DMS 273 (cell line): Measurements from ENCODE around the gene ABCC9.

ENCODE experiments used
- DNase-seq: peaks from one replicate; lab custom pipeline; 2025; ENCODE audit not compliant: unreplicated experiment; lab: John Stamatoyannopoulos, UW

Gene ABCC9

DNA sequence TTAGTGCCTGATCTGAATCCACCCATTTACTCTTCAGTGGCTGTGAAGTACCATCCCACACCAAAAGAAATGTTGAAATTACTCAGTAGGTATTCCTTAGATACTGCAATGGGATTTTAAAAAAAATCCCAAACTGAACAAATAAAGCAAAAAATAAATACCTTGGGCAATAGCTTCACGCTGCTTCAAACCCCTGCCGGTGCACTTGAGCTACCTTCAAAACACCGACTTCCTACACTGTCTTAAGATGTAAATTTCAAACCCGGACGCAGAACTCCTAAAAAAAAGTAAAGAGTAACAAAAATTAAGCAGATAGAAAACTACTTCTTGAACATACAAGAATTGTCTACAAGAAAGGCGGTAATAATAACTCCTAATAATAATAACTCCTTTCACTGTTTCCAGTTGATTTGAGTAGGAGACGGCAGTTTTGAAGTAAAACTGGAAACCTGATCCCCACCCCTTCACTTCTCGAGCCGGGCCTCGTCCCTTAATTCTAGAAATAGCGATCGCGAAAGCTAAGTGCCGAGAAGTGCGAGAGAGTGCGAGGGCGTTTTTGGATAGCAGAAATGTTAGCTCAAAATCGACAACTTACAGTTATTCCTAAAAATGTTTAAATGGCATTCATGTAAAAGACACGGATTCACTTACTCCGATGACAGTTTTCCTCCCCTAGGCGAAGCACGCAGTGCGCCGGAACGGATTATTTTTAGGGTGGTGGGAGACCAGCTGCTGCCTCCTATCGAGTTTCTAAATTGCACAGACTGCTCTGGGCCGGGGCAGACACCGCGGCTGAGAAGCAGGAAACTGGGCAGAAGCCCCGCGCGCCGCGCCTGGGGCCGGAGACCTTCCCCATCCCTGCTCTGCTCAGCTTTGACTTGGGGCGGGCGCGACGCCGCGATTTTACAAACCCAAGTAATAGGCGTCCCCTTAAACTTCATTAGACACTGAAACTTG lies at the start of gene ABCC9:
Gene ABCC9, minus strand, starts transcription at position 878 of the 957 bp plus-strand sequence. CDS start 4,752 bp downstream, outside the sequence.
- peak; percentile 50 for DNase-seq

DNA sequence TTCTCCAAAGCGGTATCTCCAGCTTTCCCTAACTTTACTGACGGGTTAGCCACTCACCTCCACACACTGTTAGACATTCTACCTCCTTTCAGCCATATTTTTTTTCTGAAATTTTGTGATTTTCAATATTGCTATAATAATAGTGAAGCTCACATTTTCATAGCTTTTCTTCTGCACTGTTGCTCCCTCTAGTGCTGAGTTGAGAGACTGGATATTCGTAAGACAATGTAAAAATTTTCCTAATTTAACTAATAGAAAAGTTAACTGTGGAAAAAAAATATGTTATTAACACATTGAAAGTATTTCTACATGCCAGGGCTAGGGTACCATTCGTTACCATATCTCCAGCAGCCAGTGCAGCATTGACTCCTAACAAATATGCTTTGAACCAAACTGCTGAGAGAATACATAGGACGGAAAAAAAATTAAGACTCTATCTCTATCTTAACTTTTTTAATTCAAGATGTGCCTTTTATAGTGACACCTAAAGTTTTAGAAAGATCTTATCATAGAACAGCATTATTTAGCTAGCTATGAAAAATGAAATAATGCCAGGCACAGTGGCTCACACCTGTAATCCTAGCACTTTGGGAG lies 48.7 kb upstream of the ABCC9 start:
- DNase-seq, result peak; percentile 6

DNA sequence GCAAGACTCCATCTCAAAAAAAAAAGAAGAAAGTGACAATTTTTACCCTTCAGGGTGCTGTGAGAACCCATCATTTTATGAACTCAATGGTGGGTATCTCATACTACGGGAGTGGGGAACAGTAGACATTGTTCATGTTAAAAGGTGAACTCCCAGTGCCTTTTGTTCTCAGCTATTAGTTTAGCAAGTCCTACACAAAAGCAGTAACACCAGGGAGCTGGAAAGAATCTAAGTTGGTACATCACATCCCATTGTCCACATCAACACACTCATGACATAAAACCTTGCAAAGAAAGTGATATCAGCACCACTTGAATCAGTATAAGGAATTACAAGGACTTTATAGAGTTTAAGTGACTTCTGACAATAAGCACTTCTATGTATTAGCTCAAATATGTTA lies 47.4 kb upstream of the ABCC9 start:
- no peak for DNase-seq

DNA sequence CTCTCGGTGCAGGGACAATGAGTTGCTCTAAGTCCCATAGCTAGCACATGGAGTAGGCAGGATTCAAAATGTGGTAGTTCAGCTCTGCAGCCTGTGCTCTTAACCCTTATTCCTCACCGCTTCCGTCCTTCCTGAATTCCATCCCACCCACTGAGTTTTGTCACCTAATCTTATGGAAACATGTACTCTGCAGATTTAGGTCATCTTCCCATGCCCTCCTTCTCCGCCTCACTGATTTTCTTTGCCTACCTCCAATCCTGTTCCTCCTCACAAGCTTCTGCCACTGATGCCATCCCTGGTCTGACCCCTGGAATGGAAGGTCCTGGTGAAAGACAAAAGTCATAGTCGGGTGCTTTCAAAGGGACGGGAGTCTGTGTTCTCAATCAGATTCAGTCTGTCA lies 46.5 kb upstream of the ABCC9 start:
- DNase-seq, result no peak

DNA sequence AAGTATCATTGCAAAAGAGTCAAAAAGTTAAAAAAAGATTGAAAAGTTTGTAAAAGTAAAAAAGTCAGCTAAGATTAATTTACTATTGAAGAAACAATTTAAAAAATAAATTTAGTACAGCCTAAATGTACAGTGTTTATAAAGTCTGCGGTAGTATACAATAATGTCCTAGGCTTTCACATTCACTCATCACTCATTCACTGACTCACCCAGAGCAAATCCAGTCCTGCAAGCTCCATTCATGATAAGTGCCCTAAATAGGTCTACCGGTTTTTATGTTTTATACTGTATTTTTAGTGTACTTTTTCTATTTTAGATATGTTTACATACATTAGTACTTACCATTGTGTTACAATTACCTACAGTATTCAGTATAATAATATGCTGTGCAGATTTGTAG lies 43.9 kb upstream of the ABCC9 start:
- DNase-seq, result no peak

DNA sequence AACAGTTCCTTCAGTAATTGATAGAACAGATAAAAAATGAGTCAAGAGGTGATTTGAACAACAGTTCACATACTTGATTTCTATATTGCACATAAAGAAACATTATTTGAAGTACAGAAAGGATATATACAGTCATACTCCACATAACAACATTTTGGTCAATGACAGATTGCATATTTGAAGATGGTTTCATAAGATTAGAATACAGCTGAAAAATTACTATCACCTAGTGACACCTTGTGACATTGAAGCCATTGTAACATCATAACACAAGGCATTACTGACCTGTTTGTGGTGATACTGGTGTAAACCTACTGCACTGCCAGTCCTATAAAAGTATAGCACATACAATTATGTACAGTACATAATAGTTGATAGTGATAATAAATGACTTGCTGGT lies 43.1 kb upstream of the ABCC9 start:
- DNase-seq, result no peak

DNA sequence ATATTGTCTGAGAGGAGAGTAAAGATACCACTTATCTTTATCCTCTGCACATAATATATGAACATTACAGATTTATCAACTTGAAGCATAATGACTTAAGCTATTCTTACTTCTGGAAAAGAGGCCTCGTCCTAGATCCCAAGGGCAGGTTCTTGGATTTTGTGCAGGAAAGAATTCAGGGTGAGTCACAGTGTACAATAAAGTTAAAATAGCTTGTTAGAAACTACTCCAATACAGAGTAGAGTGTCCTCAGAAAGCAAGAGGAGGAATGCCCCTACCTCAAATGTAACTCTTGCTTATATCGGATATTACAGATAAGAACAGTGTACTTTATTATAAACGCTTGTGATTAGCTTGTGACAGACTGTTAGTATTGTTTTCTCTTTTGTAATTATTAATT lies 41.9 kb upstream of the ABCC9 start:
- no peak for DNase-seq

DNA sequence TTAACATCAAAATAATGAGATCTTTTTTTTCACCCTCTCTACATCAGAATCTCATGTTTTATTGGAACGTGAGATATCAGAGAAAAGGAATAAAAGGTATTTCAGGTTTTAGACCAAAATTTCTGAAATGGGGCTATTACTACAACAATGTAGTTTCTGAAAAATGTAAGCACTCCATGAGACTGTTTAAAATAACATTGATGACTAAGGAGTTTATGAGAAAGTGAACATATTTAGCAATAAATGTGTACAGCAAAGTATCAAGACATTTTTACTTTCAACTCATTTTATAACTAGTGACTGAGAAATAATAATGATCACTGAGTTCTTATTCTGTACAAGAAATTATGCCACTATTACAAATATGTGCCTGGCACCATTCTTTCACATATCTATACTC lies 39.3 kb upstream of the ABCC9 start:
- no peak for DNase-seq

DNA sequence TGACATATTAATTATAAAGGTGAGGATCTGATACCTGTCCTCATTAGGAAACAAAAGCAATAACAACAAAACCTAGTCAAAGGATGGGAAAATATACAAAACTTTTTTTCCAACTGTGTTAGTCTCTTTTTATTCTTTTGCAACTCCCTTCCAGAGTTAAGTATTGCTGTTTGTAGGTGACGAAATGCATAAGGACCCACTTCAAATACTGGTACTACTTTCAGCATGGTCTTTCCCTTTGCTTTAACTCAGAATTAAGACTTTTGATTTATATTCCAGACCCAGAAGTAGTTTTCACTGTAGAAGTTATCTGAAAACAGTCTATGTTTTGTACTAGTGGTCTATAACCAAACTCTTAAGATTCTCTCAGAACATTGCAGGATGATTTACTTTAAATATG lies 34.1 kb upstream of the ABCC9 start:
- no peak for DNase-seq

DNA sequence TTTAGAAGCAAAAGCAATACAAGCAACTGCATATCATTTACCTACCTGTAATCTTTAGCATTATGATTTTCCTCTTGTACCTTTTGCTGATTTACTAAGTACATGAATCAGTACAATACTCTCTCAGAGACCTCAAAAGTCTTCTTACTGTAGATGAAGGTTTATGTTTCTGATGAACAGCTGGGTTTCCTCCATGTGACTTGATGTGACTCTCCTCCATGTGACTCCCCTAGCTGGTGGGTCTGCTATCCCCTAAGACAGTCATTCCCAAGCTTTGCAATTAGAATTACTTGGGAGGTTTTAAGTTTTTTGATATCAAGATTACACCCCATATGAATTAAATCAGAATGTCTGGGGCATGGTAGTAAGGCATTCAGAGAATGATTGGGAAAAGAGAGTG lies 32.0 kb upstream of the ABCC9 start:
- no peak for DNase-seq

DNA sequence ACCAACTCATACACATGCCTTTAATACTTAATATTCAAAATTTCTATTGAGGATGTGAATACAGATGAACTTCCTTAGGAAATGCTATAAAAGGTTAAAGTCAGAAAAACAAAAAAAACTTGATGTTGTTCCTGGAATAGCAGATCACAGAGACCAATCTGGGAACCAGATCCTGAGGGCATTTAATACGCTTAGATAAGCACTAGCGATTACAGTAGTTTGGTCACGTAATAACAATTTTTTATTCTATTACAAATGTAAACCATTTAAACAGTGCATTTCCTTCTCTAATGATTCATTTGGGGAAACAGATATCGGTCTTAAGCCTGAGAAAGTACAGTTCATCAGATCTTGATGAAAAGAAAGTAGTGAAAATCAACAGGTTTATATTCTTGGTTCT lies 30.8 kb upstream of the ABCC9 start:
- DNase-seq, result no peak

DNA sequence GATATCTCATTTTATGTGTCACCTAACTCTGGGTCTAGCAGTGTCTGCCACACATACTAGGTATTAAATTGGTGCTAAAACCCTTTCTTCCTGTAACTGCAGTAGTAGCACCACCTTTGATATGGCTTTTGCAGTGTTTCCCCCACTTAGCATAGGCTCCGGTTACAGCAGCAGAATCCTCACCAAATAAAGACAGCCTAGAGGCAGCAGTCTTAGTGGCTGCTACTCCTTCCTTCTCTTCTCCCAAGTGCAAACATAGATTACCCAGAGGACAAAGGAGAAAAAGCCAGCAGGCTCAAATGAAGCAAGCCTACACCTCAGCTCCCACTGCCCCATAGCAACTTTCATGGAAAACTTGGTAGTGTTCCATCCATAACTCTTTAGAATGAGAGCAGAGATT lies 30.1 kb upstream of the ABCC9 start:
- no peak for DNase-seq

DNA sequence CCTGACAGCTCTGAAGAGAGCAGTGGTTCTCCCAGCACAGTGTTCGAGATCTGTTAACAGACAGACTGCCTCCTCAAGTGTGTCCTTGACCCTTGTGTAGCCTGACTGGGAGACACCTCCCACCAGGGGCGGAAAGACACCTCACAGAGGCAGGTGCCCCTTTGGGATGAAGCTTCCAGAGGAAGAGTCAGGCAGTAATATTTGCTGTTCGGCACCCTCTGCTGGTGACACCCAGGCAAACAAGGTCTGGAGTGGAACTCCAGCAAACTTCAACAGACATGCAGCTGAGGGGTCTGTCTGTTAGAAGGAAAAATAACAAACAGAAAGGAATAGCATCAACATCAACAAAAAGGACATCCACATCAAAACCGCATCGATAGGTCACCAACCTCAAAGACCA lies 21.6 kb upstream of the ABCC9 start:
- no peak for DNase-seq

DNA sequence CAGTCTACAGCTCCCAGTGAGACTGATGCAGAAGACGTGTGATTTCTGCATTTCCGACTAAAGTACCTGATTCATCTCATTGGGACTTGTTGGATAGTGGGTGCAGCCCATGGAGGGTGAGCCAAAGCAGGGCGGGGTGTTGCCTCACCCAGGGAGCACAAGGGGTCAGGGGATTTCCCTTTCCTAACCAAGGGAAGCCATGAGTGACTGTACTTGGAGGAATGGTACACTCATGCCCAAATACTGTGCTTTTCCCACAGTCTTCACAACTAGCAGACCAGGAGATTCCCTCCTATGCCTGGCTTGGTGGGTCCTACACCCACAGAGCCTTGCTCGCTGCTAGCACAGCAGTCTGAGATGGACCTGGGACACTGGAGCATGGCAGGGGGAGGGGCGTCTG lies 21.0 kb upstream of the ABCC9 start:
- no peak for DNase-seq

DNA sequence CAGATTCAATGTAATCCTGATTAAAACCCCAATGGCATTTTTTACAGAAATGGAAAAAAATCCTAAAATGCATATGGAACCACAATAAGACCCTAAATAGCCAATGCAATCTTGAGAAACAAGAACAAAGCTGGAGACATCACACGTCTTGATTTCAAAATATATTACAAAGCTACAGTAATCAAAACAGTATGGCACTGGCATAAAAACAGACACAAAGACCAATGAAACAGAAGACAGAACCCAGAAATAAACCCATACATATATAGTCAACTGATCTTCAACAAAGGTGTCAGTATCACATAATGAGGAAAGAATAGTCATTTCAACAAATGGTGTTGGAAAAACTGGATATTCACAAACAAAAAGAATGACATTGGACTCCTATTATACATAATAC lies 9.4 kb upstream of the ABCC9 start:
- no peak for DNase-seq

DNA sequence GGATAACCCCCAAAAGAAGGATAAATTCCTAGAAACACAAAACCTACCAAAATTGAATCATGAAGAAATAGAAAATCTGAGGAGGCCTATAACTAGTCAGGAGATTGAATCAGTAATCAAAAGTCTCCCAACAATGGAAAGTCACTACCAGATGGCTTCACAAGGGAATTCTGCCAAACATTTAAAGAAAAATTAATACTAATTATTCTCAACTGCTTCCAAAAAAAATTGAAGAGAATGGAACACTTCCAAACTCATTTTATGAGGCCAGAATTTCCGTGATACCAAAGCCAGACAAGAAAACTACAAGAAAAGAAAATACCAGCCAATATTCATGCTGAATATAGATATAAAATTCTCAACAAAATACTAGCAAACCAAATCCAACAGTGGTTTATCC lies 7.8 kb upstream of the ABCC9 start:
- DNase-seq, result no peak

DNA sequence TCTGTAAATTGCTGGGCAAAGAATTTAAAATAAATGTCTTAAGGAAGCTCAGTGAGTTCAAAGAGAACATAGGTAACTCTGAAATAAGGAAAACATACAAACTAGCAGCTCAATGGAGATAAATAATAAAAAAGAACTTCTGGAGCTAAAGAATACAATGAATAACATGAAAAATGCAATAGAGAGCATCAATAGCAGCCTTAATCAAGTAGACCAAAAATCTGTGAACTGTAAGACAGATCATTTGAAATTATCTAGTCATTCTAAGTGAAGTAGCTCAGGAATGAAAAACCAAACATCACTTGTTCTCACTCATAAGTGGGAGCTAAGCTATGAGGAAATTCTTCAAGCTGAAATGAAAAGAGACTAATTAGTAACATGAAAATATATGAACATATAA lies 5.8 kb upstream of the ABCC9 start:
- no peak for DNase-seq

DNA sequence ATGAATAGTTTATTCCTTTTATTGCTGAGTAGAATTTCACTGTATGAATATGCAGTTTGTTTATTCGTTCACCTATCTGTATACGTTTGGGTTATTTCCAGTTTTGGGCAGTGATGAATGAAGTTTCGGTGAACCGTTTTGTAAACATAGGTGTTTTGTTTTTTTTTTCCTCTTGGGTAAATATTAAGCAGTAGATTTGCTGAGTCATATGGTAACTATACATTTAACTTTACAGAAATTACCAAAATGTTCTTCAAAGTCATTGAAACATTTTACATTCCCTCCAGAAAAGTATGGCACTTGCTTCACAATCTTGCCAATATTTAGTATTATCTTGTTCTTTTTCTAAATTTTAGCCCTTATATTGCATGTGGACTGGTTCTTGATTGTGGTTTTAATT lies 3.8 kb upstream of the ABCC9 start:
- DNase-seq, result no peak

DNA sequence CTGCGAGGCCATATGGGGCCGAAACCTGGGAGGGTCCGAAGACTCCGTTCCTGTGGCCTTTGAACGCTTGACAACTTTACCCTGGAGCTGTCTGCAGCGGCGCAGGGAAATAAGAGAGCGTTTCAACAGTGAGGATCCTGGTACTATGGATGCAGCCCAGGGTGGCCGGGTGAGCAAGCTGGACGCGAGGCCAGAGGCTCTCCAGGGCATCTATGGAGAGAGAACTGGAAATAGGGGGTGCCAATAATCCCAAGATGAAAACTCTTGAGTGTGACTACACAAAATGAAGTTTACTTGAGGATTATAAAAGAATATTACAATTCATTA lies 1.1 kb upstream of the ABCC9 start:
- no peak for DNase-seq

DNA sequence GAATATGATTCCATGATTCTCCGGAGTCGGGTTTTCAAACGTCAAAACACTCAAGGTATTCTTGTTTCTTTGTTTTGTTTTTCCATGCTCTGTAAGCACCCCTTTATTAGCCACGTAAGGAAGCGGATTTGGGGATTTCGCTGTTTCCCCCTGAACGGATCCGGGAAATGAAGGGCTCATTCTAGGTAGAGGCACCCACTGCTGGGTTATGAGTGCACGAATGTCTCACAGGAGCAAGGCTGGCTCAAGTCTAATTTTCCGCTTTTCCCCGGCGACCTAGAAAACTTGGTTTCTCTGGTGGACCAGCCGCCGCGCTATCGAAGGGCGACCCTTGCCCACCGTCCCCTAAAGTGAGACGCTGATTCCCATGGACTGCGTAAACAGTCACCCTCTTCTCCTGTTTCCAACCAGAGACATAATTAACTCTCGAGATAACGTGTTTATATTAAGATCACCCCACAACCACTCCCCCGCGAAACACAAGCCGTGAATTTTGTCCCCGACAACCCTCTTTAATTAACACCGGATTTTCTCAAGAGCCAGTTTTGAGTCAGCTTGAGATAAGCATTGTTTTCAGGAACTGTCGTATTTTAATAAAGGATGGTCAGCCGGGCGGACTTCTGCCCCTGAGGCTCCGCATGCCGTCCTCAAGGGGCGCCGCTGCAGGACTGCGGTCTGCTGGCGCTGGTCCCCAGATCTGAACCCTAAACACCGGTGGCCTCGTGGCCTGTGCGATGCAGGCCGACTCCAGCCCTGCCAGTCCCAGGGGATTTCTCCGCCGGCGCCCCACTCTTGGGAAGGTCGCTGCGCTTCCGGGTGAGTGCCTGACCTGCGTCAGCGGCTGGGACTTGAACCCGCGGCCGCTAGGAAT lies 515 bp upstream of the ABCC9 start:
- DNase-seq, result no peak

DNA sequence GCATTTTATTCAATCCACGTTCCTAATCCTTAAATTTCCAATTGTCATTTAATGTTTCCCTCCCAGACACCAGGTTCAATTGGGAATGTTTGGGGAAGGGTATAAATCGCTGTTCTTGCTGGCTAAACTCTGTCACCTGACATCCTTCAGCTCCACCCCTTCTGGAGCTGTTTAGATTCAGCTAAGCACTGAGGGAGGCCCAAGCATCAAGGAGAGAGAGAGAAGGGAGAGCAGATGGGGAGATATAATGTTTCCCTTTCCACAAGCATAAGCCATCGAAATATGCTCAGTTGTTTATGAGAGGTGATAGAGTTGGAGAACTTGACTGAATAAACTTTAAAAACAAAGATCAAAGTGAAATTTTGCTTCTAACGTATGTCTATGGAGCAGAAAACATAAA lies 1.8 kb downstream of the ABCC9 start:
- peak; percentile 23 for DNase-seq

DNA sequence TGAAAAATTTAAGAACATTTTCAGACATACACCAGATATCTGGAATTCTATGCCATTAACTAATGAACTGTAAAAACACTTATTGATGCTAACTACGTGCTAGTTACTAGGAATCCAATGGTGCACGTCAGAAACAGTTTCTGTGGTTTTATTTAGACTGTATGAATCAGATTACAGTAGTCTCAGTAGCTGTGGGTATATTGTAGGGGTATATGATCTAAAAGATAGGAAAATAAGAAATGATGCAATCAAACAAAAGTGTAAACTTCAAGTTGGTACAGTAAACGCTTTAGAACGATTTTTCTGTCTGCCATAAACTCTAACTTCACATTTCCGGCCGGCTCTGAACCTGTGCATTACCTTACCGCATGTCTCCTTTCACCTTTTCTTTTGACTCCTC lies 2.3 kb downstream of the ABCC9 start:
- DNase-seq, result no peak
